Astrocyte of the spinal cord (primary cell): ENCODE measurements around the gene ACHE.

Source experiments
- DNase-seq: peaks from one replicate; pipeline ENCODE4 v3.0.0; 2011; ENCODE audit warnings: low read depth, low spot score
- H3K4me3 ChIP-seq: 2 replicates; pipeline ENCODE4 v1.5.1; 2011; ENCODE audit warnings: low read depth, mild to moderate bottlenecking, low read length, moderate library complexity
- in situ Hi-C: cut with HindIII; loops from 2 replicates; pipeline ENCODE4 v1.10.0; 2017; ENCODE audit warnings: low sequenced_read_pairs
- TF ChIP-seq, protein P1 (sequence below): IDR thresholded peaks from 2 replicates; pipeline ENCODE4 v1.5.1; 2012; ENCODE audit warnings: low read depth, mild to moderate bottlenecking, low read length, inconsistent platforms

ACHE gene

DNA sequence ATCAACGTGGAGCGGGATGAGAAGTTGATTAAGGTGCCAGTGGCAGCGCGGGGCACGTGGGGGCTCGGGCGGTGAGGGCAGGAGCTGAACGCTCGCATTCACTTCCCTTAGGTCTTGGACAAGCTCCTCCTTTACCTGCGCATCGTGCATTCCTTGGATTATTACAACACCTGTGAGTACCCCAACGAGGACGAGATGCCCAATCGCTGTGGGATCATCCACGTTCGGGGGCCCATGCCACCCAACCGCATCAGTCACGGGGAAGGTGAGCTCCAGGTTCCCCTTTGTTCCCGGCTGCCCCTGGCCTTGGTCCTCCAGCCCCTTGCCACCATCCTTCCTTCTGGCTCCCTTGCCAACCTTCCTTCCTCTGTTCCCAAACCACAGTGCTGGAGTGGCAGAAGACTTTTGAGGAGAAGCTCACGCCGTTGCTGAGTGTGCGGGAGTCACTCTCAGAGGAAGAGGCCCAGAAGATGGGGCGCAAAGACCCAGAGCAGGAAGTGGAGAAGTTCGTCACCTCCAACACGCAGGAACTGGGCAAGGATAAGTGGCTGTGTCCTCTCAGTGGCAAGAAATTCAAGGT, 8.7 kb downstream of the ACHE start:
- TF ChIP-seq, protein P1, sequence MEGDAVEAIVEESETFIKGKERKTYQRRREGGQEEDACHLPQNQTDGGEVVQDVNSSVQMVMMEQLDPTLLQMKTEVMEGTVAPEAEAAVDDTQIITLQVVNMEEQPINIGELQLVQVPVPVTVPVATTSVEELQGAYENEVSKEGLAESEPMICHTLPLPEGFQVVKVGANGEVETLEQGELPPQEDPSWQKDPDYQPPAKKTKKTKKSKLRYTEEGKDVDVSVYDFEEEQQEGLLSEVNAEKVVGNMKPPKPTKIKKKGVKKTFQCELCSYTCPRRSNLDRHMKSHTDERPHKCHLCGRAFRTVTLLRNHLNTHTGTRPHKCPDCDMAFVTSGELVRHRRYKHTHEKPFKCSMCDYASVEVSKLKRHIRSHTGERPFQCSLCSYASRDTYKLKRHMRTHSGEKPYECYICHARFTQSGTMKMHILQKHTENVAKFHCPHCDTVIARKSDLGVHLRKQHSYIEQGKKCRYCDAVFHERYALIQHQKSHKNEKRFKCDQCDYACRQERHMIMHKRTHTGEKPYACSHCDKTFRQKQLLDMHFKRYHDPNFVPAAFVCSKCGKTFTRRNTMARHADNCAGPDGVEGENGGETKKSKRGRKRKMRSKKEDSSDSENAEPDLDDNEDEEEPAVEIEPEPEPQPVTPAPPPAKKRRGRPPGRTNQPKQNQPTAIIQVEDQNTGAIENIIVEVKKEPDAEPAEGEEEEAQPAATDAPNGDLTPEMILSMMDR, result no peak
- H3K4me3 ChIP-seq, result no peak overlapping the region
- in situ Hi-C loops, result no loop called here
- DNase-seq, result no peak

DNA sequence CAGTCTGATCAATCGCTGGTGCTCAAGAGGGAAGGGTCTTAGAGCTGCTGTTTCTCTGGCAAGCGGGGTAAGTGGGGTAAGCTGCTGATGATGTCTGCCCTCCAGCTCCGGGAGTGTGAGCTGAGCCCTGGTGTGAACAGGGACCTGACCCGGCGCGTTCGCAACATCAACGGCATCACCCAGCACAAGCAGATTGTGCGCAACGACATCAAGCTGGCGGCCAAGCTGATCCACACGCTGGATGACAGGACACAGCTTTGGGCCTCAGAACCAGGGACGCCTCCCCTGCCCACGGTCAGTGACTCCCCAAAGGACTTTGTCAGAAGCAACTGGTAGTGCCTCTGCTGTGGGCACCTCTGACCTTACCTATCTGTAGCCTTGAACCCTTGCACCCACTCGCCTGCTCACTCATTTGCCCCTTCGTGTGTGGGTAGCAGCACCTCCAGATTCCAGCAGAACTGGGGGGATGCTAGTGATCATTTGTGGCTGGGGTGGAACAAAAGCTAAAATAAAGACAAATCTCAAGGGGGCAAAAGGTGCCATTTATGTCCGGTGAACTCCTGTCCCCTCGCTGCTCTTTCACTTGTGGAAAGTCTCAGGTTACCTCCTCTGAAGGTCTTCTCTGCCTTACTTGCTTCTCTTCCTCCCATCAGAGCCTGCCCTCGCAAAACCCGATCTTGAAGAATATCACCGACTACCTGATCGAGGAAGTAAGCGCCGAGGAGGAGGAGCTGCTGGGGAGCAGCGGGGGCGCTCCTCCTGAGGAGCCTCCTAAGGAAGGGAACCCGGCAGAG, 9.3 kb downstream of the ACHE start:
- no peak for DNase-seq
- no peak overlapping the region for H3K4me3 ChIP-seq
- in situ Hi-C loops, result no loop called here
- TF ChIP-seq, protein P1, result no peak

GRCh38 chr7:100885440-100886141, 10.1 kb downstream of the ACHE start:
- DNase-seq, result no peak
- in situ Hi-C loops, result no loop called here
- H3K4me3 ChIP-seq, result no peak overlapping the region
- TF ChIP-seq, protein P1, result no peak

- in situ Hi-C loops, result no loop called here
- DNase-seq, result no peak
- no peak overlapping the region for H3K4me3 ChIP-seq
- TF ChIP-seq, protein P1, result no peak
Measured at GRCh38 chr7:100884736-100885439, 10.8 kb downstream of the ACHE start.

GRCh38 chr7:100882785-100883526, 12.7 kb downstream of the ACHE start:
- TF ChIP-seq, protein P1, result no peak
- no peak overlapping the region for H3K4me3 ChIP-seq
- no peak for DNase-seq
- in situ Hi-C loops, result no loop called here

DNA sequence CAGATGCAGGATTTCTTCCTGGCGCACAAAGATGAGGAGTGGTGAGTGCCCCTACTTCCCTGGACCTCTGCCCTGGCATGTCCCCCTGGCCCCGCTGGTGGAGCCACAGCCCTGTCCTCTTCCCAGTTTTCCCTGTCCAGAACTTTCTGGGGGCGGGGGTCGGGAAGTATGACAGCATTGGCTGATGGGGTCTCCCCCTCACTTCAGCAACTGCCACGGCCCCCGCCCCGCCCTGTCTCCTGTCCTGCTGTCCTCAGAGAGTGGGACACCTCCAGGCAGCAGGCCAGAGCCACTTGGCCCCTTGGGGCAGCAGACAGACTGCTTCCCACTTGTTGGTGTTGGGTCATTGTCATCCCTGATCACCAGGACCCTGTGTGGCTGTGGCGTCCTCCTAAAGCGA, 13.5 kb downstream of the ACHE start:
- no peak overlapping the region for H3K4me3 ChIP-seq
- in situ Hi-C loops, result no loop called here
- DNase-seq, result no peak
- TF ChIP-seq, protein P1, result no peak
